ENCODE data around the gene WDR82. TPM values are rescaled to one million over a fixed set of nuclear protein-coding genes. Genes with fewer than 3 reads are reported as not detected.

WDR82 gene
- total and polyA plus RNA-seq, 12 donors: 23.8 to 84.0 (median 54.4) TPM

- Histone ChIP-seq H3K4me1 (replicated peaks in 1 of 2) (peaks cover 5 to 13% of the 10 kb centered on the region in 2 donors), H3K27me3 (no peaks in the 10 kb centered on the region), H3K36me3 (replicated peaks in 1 of 2) (peaks cover 0 to 21% of the 10 kb centered on the region in 2 donors), H3K27ac (no peak overlapping the region), H3K9me3 (replicated peaks in 1 of 3) (no peaks in the 10 kb centered on the region), H3K4me3 (no peak overlapping the region)
- TF ChIP-seq CTCF (IDR thresholded peaks at IDR 0.05) (no peak), POLR2A (IDR thresholded peaks at IDR 0.05) (no peak)
- DNase-seq: no peak
- 86 to 95% (median 89%) methylated on average over 13 to 17 of the region's 17 CpGs for WGBS, 4 donors
- intact Hi-C loops (cut with DNase I): no loop called here
These were observed 15.3 kb upstream of the WDR82 start for GRCh38 chr3:52293491-52294319.

- peaks cover 0 to 11% of the 10 kb centered on the region in 2 donors for H3K4me1 ChIP-seq (replicated peaks in 1 of 2)
- H3K36me3 ChIP-seq (replicated peaks in 1 of 2): peaks cover 0 to 21% of the 10 kb centered on the region in 2 donors
- no peak overlapping the region for H3K4me3 ChIP-seq
- no peaks in the 10 kb centered on the region for H3K9me3 ChIP-seq (replicated peaks in 1 of 3)
- intact Hi-C loops (cut with DNase I): no loop called here
- no peak for DNase-seq
- H3K27me3 ChIP-seq: no peaks in the 10 kb centered on the region
- TF ChIP-seq CTCF (IDR thresholded peaks at IDR 0.05) (no peak), POLR2A (IDR thresholded peaks at IDR 0.05) (no peak)
- 92 to 95% (median 94%) methylated on average over 15 to 20 of the region's 20 CpGs for WGBS, 4 donors
- H3K27ac ChIP-seq: no peak overlapping the region
These were observed 14.0 kb upstream of the WDR82 start for GRCh38 chr3:52292247-52293065.

- Histone ChIP-seq H3K27ac (no peak overlapping the region), H3K9me3 (replicated peaks in 1 of 3) (no peaks in the 10 kb centered on the region), H3K27me3 (no peaks in the 10 kb centered on the region), H3K4me3 (no peak overlapping the region), H3K36me3 (replicated peaks in 1 of 2) (peaks cover 0 to 21% of the 10 kb centered on the region in 2 donors), H3K4me1 (replicated peaks in 1 of 2) (peaks cover 4 to 17% of the 10 kb centered on the region in 2 donors)
- WGBS, 4 donors: 71 to 84% (median 74%) methylated on average over 4 to 7 of the region's 7 CpGs
- intact Hi-C loops (cut with DNase I): loop anchor here in 1 of 2 donors (2.0 kb wide), 1 partner anchor 49 kb away; no protein-coding TSS in a partner anchor
- peak in 3 of 7 donors; percentile 37 to 55 (median 45) for DNase-seq
- TF ChIP-seq CTCF (IDR thresholded peaks at IDR 0.05): peak; percentile 12 to 59 (median 48)
- no peak for TF ChIP-seq POLR2A (IDR thresholded peaks at IDR 0.05)
These were observed 13.2 kb upstream of the WDR82 start for GRCh38 chr3:52291508-52292181.

All from adrenal gland (tissue), 12 donors.